Middle frontal gyrus (tissue), 1 donor: ENCODE measurements around the gene HBE1.
"Not testable (repeated sequence)": the region's sequence is repeated elsewhere in the genome, so short reads cannot be mapped to it uniquely, and the experiment has no call there.

Experiments
- DNase-seq: peaks from one replicate; pipeline ENCODE4 v3.0.0-alpha.2; 2015; ENCODE audit warnings: low spot score; ENCODE audit errors: extremely low spot score

Gene HBE1

DNA sequence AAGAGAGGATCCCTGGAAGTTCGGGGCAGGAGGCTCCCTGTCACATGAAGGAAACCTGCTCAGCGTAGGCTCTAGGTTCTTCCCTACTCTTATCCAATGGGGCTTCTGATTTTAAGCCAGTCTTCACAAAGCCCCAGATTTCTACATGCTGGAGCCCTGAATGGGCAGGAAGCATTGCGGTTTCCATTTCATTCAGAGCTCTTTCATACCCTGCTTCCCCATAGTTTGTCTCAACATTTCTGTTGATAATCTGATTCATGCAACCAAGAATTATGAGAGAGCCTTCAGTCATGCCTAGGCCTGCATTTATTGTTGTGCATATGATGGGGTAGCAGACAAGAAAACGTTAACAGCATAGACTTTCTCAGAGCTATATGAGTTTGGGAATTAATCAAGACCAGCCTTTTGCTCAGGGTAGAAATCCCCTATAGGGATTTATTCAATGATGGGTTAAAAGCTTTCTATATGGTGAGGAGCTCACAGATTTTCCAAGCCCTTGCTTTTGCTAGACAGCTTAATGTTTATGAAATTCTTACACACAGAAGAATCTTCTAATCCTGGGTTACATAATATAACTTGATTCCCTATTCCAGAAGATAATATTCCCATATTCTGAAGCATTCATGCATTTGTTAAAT, 16.1 kb upstream of the HBE1 start:
- DNase-seq = no peak

DNA sequence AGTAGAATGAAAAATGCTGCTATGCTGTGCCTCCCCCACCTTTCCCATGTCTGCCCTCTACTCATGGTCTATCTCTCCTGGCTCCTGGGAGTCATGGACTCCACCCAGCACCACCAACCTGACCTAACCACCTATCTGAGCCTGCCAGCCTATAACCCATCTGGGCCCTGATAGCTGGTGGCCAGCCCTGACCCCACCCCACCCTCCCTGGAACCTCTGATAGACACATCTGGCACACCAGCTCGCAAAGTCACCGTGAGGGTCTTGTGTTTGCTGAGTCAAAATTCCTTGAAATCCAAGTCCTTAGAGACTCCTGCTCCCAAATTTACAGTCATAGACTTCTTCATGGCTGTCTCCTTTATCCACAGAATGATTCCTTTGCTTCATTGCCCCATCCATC, 14.9 kb upstream of the HBE1 start:
- DNase-seq = no peak

DNA sequence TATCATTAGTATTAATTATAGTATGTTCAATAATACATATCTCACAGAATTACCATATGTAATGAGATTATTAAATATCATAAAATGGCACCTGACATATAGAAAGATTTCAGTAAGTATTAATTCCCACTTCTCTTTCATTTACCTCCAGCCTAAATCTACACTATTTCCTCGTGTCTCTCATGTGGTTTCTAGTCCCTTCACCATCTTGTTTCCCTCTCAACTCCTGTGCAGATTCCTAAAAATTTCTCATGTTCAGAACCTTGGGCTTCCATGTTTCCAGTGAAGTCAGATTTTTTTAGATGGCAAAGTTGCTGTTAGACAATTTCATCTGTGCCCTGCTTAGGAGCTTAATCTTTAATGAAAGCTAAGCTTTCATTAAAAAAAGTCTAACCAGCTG, 14.1 kb upstream of the HBE1 start:
- DNase-seq = no peak

DNA sequence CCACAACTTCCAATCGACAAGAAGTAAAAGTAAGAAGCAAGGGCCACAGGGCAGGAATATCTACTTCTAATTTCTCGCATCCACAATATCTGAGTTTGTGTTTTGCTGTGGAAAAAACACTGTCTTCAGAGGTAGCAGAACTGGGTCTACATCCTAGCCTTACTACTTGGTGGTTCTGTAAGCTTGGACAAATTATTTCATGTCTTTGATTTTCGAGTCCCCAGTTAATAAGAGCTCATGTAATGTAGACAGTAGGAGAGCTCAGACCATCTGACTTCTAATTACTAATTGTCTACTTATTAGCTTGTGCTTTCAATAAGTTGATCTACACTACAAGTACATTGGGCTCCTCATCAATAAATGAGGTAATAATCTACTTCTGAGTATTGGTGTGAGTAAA, 13.3 kb upstream of the HBE1 start:
- DNase-seq = no peak

DNA sequence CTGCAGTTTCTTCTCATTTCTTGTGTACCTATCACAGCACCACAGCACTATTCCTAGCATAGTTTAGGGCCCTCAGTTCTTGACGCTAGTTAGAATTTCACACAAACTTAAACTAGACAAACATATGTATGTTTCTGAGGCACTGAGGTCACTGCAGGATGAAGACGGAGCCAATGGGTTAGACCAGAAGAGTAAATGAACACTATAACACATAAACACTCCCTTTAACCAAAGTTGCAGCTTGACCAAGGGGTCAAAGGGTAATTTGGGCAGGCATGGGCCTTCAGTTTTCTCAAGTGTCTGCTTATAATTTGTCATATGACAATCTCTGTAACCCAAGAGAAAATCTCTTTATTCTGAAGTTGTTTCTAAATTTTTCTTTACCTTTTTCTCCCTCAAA, 12.9 kb upstream of the HBE1 start:
- DNase-seq = no peak

DNA sequence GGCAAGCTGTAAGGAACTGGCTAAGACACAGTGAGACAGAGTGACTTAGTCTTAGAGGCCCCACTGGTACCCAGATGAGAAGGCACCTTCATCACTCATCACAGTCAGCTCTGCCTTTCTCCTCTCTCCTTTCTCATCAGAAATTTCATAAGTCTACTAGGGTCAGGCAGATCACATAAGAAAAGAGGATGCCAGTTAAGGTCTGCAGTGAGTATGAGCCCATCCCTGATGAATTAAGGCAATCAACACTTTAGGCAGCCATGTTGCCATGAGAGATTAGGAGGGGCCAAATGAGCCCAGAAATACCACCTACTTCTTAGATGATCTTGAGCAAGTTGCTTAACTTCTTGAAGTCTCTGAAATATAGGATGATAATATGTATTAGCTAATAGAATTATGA, 11.9 kb upstream of the HBE1 start:
- DNase-seq = no peak

DNA sequence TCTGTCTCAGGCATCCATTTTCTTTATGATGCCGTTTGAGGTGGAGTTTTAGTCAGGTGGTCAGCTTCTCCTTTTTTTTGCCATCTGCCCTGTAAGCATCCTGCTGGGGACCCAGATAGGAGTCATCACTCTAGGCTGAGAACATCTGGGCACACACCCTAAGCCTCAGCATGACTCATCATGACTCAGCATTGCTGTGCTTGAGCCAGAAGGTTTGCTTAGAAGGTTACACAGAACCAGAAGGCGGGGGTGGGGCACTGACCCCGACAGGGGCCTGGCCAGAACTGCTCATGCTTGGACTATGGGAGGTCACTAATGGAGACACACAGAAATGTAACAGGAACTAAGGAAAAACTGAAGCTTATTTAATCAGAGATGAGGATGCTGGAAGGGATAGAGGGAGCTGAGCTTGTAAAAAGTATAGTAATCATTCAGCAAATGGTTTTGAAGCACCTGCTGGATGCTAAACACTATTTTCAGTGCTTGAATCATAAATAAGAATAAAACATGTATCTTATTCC, 10.9 kb upstream of the HBE1 start:
- no peak for DNase-seq

DNA sequence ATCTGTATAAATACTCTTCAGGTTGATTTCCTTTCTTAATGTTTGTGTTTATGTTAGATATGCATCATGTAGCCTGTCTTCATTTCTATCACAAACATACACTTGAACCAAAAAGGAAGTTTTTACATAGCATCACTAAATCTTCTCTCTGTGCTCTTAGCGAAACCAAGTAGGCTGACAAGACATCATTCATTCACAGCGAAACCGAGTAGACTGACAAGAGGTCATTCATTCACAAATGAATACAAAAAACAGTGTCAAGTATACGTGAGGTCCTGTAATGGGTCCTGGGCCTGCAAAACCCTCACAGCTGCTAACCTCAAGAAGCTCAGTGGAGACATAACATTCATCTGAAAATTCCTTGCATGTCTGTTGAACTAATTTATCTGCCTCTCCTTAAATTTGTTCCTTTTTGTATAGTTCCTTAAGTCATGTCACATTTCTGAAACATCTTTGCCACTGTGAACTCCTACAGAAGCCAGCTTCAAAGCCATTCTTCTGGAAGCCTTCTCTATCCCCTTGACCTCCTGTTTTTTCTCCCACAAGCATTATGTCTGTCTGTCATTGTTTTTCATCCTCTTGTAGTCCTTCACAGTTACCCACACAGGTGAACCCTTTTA, 9.8 kb upstream of the HBE1 start:
- DNase-seq = no peak

DNA sequence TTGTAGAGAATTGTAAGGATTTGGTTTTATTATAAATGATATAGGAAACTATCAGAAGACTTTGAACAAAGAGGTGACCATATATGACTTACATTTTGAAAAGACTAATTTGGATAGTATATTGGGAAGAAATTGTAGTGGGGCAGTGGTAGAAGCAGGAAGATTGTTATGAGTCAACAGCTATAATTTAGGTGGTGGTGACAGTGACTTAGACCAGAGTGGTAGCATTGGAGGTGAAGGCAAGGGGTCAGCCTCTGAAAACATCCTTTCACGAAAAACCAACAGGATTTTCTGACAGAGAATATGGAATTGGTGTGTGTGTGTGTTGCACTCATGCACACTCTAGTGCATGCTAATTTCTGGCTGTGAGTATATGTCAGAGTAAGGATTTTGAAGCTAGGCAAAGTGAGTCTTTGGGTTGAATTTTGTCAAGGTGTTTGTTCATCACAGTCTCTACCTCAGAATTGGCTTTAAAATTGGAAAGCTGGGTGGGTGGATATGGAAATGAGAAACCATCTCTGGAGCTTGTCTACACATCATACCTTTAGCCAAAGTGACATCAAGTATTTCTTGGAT, 8.2 kb upstream of the HBE1 start:
- DNase-seq = no peak

DNA sequence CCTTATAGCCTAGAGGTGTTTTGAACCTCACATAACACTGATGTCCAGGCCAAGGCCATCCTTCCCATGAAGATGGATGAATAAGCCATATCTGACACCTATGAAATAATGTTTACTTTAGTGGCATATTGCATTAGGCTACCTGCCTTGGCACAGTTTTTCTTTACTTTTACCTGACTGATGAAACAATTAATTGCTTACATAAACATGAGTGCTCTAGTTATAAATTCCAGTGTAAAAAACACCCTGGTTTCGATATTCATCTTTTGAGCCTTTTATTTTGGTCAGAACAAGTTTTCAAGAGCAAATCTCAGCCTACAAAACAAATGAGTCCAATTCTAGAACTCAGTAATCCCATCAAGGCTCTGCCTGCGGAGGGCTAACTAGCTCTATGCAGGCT, 7.0 kb upstream of the HBE1 start:
- DNase-seq = no peak

DNA sequence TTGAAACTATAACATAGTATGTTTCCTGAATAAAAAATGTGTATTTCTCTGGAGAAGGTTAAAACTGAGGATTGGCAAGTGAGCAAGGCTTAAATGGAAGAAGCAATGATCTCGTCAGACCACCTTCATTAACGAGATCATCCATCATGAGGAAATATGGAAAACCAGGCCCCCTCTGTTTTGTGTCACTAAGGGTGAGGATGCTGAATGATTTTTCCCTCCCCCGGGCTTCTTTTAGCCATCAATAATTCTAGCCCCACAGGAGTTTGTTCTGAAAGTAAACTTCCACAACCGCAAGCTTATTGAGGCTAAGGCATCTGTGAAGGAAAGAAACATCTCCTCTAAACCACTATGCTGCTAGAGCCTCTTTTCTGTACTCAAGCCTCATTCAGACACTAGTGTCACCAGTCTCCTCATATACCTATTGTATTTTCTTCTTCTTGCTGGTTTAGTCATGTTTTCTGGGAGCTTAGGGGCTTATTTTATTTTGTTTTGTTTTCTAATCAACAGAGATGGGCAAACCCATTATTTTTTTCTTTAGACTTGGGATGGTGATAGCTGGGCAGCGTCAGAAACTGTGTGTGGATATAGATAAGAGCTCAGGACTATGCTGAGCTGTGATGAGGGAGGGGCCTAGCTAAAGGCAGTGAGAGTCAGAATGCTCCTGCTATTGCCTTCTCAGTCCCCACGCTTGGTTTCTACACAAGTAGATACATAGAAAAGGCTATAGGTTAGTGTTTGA, 5.8 kb upstream of the HBE1 start:
- DNase-seq = no peak

DNA sequence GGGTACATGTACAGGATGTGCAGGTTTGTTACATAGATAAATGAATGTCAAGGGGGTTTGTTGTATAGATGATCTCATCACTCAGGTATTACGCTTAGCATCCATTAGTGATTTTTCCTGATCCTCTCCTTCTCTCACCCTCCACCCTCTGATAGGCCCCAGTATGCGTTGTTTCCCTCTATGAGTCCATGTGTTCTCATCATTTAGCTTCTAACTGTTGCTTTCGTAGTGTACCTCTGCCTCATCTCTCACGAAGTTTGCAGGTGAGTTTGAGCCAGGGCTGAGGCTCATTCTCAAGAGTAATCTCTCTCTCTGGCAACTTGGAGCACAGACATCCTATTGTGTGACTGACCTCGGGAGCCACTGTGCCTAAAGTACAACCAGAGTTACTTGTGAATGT, 4.7 kb upstream of the HBE1 start:
- no peak for DNase-seq

DNA sequence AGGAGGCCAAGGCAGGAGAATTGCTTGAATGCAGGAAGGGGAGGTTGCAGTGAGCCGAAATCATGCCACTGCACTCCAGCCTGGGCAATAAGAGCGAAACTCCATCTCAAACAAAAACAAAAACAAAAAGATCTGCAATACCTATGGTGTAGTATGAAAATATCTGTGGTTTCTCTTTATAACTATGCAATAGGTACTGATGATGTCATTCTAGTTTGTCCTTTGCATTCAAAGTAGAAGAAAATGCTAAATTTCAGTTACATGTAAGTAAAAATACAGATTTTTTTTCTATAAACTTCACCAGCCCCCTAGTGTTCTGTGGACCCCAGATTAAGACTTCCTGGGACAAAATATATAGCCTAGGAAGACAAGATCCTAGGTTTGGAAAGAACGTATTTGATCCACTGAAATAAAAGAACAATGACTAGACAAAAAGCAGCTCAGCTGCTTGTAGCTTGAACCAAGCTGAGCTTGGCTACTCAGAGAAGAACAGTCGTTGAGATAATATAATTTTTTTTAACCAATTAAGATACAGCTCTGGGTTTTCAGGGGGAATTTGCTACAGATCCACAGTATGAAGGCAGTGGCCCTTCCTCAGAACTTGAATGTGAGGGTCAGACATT, 2.8 kb upstream of the HBE1 start:
- DNase-seq = no peak

DNA sequence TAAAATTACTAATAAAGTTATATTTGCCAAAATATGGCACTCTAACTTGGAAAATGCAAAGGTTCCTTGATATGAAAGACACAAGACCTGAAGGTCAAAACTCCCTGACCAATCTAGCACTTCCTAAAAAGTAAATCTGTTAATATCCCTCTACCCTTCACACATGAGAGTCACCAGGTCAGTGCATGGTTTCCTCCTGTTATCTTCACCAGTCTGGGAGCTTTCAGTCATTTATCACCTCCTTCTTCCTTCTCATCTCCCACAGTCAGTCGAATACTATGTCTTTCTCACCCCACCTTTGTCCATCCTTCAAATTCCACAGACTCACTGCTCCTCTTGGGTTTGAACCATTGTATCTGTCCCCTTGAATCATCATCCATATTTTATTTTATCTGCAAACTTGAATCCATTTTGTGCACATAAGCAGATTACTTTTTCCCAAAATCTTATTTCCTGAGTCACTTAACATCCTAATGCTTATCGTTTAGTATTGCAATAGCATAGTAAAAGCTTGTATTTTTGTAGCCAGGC, 2.6 kb downstream of the HBE1 start:
- no peak for DNase-seq

DNA sequence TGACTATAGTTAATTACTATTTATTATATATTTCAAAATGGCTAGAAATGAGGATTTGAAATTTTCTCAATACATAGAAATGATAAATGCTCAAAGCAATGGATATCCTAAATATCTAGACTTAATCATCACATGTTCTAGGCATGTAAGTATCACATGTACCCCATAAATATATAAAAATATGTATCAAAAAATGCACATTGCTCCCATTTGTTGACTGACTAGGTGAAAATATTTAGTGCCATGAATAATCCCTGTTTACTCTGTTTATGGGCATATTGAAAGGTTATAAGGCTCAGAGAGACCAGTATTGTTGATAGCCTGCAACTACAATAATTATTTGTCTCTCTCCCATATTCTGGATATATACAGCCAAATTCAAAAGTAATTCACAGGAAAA, 3.1 kb downstream of the HBE1 start:
- no peak for DNase-seq

DNA sequence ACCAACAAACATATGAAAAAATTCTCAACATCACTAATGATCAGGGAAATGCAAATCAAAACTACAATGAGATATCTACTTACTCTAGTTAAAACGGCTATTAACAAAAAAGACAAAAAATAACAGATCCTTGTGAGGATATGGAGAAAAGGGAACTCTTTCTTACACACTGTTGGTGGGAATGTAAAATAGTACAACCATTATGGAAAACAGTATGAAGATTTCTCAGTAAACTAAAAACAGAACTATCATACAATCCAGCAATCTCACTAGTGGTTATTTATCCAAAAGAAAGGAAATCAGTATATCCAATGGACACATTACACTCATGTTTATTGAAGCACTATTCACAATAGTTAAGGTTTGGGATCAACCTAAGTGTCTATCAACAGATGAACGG, 3.9 kb downstream of the HBE1 start:
- no peak for DNase-seq

DNA sequence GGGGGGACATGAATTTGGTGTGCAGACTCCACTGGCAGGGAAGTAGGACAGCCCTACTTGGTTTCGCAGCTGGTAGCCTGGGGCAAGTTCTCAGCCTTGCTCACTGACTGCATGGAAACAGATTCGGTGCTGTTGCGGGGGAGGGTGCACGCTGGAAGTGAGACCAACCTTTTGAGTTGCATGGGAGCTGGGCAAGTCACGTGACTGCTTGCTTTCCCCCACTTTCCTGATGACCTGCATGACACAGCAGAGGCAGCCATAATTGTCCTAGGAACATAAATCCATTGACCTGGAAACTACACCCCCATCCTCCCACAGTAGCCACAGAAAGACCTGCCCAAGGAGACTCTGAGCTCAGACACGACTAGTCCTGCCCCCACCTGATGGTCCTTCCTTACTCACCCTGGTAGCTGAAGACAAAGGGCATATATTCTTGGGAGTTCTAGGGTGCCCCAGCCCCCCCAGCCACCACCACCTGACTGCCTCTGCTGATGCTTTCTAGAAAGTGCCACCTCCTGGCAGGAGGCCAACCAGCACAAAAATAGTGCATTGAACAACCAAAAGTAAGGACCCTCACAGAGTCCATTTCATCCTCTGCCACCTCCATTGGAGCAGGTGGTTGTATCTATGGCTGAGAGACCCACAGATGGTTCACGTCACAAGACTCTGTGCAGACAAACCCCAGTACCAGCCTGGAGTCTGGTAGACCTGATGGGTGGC, 11.0 kb downstream of the HBE1 start:
- no peak for DNase-seq

DNA sequence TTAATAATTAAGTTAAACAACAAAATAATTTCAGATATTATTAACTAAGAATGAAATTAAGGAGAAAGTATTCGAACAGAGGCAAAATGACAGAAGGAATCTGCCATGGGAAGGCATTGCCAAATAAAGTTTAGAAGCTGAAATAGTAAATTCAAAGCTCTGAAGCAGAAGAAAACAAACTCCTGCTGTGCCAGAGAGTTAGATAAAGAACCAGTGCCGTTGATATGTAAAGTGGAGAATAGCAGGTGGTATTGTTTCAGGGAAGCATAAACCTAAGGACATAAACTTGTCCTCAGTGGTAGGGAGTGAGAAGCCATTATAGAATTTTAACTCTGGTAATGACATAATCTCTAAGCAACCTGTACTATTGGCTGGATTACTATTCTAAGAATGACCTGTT, 12.4 kb downstream of the HBE1 start:
- DNase-seq = no peak

DNA sequence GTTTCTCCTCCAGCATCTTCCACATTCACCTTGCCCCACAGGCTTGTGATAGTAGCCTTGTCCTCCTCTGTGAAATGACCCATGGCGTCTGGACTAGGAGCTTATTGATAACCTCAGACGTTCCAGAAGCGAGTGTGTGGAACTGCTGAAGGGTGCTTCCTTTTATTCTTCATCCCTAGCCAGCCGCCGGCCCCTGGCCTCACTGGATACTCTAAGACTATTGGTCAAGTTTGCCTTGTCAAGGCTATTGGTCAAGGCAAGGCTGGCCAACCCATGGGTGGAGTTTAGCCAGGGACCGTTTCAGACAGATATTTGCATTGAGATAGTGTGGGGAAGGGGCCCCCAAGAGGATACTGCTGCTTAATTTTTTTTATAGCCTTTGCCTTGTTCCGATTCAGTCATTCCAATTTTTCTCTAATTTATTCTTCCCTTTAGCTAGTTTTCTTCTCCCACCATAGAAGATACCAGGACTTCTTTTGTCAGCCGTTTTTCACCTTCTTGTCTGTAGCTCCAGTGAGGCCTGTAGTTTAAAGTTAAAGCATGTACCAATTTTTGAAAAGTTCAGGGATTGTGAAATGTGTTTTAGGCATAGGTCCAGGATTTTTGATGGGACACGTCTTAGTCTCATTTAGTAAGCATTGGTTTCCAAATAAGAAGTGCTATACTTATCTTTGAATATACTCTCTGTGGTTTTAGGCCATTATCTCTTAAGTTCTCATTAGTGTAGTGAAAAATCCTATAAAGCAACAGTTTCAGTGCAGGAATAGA, 14.9 kb downstream of the HBE1 start, which contains the start of gene HBG2:
HBG2 (minus strand) TSS at position 136 of the 768 bp plus-strand sequence; CDS start at position 83, 53 bp downstream.
- DNase-seq = not testable (repeated sequence)

DNA sequence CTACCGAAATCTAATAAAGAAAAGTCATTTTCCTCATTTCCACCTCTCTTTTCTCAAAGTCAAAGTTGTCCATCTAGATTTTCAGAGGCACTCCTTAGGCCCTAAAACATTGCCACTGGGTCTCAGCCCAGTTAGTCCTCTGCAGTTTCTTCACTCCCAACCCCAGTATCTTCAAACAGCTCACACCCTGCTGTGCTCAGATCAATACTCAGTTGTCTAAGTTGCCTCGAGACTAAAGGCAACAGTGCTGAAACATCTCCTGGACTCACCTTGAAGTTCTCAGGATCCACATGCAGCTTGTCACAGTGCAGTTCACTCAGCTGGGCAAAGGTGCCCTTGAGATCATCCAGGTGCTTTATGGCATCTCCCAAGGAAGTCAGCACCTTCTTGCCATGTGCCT, 15.7 kb downstream of the HBE1 start:
- DNase-seq = not testable (repeated sequence)
